ENCODE measurements around the gene SCN10A.

Gene SCN10A

DNA sequence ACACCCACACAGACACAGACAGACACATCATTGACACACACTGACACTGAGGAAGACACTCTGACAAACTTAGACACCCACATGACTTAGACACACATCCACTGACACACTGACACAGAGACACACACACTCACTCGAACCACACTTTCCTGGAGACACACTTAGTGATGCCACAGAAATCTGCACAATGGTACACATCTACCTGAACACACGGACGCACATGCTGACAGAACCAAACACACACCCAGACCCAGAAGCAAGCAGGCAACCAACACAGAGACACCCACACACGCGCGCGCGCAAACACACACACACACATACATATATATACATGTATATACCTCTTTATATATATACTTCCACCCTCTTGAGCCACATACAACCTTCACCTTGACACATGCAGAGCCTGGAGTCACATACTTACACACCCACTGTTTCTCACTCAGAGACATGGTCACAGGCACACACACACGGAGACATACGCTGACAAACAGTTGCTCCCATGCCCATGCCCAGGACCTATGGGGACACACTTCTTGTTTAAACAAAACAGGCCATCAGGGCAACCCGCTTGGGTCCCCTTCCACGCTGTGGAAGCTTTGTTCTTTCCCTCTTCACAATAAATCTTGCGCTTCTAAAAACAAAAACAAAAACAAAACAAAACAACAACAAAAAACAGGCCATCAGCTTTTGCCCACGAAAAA lies 165.6 kb downstream of the SCN10A start:
- no peak for DNase-seq

DNA sequence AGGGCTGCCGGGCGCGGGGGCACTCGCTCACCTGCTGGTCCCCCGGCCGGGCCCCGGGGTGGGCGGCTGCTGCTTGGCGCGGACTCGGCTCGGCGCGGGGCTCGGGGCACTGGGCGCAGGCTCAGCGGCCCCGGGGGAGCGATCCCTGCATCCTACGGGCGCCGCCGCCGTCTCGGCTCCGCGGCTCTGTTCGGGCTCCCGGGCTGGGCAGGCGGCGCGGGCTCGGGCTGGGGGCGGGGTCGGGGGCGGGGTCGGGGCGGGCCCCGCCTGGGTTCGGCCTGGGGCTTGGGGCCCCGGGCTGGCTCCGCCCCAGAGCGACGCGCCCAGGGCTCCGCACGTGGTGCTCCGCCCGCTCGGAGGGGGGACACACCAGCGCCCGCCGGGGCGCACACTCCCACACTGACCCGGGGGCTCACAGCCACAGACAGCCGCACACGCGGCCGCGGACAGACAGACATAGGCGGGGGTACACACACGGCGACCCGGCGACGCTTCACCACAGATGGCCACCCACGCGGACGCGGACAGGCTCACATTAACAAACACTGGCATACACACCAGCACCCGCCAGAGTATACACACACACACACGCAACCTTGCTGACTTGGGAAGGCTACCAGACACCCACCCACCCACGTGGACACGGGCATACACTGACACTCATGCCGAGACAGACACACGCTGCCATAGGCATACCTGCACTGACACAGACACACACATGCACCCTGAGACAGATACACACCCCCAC lies 166.3 kb downstream of the SCN10A start, which contains the start of gene SCN5A:
SCN5A (minus strand) TSS at position 188 of the 748 bp plus-strand sequence. CDS start 16,380 bp downstream, outside the sequence.
- peak; percentile 33 for DNase-seq

DNA sequence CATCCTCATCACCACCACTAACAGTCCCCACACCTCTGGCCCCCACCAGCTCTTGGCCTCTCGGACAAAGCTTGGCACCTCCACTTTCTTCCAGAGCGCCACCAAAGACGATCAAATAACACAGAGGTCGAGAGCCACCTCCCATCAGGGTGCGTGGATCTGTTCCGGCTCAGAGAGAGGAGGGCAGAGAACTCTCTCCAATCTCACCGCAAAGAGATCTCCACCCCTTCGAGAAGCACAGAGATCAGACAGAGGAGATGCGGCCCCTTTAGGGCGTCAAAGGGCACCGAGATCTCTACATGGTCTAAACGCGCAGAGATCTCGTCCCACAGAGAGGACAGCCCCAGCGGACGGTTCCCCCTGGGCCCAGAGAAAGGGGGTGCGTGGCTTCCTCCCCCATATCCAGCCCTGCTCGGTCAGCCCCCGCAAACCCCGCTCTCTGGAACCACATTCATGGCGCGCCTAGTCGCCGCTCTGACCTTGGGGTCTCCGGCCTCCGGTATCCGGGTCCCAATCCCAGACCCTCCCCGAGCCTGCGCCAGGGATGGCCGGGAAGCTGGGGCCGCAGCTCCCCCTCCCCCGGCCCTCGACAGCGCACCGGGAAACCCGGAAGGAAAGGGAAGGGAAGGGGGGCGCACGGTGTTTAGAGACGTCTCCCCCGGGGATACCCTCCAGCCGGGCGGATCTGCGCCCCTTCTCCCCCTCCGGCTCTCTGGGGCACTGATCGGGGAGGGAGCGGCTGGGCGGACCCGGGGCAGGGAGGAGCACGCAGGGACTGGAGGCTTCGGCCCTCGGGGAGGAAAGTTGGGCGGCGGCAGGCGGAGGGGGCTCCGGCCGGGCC lies 167.1 kb downstream of the SCN10A start:
- no peak for DNase-seq

DNA sequence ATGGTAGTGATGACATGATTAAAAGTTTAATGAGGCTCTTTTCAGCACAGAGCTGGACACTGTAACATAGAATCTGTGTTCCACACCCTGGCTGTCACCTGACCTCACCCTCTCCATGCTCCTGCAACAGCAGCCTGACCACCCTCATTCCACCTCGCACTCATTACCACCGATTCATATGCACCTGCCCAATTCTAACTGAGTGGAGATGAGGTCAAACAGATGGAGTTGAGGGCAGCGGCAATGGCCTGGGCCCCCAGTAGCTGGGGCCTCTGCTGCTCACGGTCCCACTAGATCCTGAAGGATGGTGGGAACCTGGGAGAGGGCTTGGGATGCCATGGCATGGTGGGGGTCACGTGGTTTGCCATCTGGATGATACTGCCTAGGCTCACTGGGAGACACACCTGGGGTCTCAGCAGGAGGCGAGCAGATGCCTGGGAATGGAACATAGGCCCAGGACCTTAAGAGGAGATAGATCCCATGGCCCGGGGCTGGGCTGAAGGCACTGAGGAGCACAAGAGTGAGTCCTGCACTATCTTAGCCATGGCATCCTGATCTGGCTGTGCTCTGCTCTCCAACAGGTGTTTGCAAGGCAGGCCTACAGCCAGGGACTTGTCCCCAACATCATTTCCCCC lies 167.9 kb downstream of the SCN10A start:
- no peak for DNase-seq

DNA sequence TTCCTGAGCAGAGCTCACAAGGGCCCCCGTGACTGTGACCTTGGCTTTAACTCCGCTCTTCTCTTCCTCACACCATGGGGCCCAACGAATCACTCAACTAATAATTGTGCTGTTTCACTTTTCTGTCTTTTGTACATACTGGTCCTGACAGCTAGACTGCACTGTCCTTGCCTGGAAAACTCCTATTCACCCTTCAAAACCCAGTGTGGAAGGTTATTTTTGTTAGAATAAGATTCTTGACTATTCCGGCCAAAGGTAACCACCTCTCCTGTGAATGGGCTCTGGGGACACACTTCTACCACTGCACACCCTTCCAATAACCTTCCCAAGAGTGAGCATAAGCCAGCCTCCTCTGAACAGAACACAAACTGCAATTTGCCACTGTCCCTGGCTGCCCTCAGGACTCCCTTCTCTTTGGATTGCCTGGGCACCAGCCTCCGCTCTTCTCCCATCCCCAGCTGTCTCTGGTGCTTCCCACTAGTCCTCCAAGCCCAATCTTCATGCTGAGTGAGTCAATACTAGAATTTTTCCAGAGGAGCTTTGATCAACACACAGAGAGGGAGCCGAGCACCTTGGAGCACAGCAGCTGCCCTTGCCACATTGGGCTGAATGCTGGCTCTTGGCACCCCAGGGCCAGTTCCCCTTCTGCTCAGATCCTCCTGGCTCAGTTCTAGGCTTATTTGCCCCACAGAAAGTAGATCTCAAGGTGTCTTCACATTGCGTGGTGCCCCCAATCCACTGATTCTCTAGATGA lies 168.6 kb downstream of the SCN10A start:
- DNase-seq, result no peak

All from fibroblast of skin of abdomen (primary cell).